ENCODE measurements around the gene LYPD8. TPM values are rescaled to one million over a fixed set of nuclear protein-coding genes. Genes with fewer than 3 reads are reported as not detected.

Gene LYPD8
- total RNA-seq, 1 experiment from 2014 or later, result not detected

DNA sequence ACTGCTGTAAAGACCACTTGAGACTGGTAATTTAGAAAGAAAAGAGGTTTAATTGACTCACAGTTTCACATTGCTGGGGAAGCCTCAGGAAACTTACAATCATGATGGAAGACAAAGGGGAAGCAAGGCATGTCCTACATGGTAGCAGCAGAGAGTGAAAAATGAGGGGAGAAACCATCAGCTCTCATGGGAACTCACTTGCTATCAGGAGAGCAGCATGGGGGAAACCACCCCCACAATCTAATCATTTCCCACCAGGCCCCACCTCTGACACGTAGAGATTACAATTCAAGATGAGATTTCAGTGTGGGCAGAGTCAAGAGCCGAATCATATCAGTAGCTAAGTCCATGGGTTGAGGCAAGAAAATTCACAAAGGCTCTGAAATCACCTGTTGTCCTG, 23.8 kb upstream of the LYPD8 start:
- ATAC-seq (no peak), DNase-seq (ENCODE audit: low read depth, low spot score) (no peak)
- in situ Hi-C loops (cut with HindIII; ENCODE audit: low pct_unique_long_range_greater_than_20kb, low sequenced_read_pairs), result no loop called here
- no peak overlapping the region for H3K4me3 ChIP-seq (ENCODE audit: low read depth in 2 of 2, low read length in 2 of 2)
- intact Hi-C loops (cut with micrococcal nuclease; ENCODE audit: unreplicated experiment), result no loop called here
- H3K4me1 ChIP-seq (ENCODE audit: control insufficient read depth, insufficient read depth, low read length), result no peaks in the 10 kb centered on the region
- ChIA-PET CTCF (no interaction called here), POLR2A (no interaction called here)
- H3K9me3 ChIP-seq (ENCODE audit: control insufficient read depth, insufficient read depth, low read depth, low read length), result no peaks in the 10 kb centered on the region
- no TSS peak for BruUV-seq (replicated peaks)
- TF ChIP-seq, protein P1, sequence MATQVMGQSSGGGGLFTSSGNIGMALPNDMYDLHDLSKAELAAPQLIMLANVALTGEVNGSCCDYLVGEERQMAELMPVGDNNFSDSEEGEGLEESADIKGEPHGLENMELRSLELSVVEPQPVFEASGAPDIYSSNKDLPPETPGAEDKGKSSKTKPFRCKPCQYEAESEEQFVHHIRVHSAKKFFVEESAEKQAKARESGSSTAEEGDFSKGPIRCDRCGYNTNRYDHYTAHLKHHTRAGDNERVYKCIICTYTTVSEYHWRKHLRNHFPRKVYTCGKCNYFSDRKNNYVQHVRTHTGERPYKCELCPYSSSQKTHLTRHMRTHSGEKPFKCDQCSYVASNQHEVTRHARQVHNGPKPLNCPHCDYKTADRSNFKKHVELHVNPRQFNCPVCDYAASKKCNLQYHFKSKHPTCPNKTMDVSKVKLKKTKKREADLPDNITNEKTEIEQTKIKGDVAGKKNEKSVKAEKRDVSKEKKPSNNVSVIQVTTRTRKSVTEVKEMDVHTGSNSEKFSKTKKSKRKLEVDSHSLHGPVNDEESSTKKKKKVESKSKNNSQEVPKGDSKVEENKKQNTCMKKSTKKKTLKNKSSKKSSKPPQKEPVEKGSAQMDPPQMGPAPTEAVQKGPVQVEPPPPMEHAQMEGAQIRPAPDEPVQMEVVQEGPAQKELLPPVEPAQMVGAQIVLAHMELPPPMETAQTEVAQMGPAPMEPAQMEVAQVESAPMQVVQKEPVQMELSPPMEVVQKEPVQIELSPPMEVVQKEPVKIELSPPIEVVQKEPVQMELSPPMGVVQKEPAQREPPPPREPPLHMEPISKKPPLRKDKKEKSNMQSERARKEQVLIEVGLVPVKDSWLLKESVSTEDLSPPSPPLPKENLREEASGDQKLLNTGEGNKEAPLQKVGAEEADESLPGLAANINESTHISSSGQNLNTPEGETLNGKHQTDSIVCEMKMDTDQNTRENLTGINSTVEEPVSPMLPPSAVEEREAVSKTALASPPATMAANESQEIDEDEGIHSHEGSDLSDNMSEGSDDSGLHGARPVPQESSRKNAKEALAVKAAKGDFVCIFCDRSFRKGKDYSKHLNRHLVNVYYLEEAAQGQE (IDR thresholded peaks at IDR 0.05; ENCODE audit: insufficient read depth in 1 of 2, low read depth in 2 of 2, low read length in 1 of 2), result no peak
- TF ChIP-seq SIN3A (IDR thresholded peaks at IDR 0.05; ENCODE audit: borderline replicate concordance, insufficient read depth, low read depth, low read length) (no peak), TCF7L2 (IDR thresholded peaks at IDR 0.05; ENCODE audit: low read depth, low read length) (no peak), POLR2AphosphoS5 (IDR thresholded peaks at IDR 0.05; ENCODE audit: low read depth, low read length) (no peak)
- TF ChIP-seq, protein P2, sequence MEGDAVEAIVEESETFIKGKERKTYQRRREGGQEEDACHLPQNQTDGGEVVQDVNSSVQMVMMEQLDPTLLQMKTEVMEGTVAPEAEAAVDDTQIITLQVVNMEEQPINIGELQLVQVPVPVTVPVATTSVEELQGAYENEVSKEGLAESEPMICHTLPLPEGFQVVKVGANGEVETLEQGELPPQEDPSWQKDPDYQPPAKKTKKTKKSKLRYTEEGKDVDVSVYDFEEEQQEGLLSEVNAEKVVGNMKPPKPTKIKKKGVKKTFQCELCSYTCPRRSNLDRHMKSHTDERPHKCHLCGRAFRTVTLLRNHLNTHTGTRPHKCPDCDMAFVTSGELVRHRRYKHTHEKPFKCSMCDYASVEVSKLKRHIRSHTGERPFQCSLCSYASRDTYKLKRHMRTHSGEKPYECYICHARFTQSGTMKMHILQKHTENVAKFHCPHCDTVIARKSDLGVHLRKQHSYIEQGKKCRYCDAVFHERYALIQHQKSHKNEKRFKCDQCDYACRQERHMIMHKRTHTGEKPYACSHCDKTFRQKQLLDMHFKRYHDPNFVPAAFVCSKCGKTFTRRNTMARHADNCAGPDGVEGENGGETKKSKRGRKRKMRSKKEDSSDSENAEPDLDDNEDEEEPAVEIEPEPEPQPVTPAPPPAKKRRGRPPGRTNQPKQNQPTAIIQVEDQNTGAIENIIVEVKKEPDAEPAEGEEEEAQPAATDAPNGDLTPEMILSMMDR (IDR thresholded peaks at IDR 0.05), result no peak
- H3K27ac ChIP-seq (ENCODE audit: low read length), result no peak overlapping the region
- H3K36me3 ChIP-seq (ENCODE audit: control insufficient read depth, insufficient read depth, low read length), result no peaks in the 10 kb centered on the region
- H3K27me3 ChIP-seq (ENCODE audit: control insufficient read depth, insufficient read depth, low read length), result no peaks in the 10 kb centered on the region

DNA sequence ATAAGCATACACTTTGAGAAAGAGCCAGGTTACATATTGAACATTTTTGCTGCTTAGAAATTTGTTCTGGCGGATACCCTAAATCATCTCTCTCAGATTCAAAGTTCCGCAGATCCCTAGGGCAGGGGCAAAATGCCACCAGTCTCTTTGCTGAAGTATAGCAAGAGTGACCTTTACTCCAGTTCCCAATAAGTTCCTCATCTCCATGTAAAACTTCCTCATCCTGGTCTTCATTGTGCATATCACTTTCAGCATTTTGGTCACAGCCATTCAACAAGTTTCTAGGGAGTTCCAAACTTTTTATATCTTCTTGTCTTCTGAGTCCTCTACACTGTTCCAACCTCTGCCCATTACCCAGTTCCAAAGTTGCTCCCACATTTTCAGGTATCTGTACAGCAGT, 23.3 kb upstream of the LYPD8 start:
- POLR2A ChIA-PET, result no interaction called here
- H3K36me3 ChIP-seq (ENCODE audit: control insufficient read depth, insufficient read depth, low read length), result no peaks in the 10 kb centered on the region
- in situ Hi-C loops (cut with HindIII; ENCODE audit: low pct_unique_long_range_greater_than_20kb, low sequenced_read_pairs), result no loop called here

More for the DNA sequence above, 23.3 kb upstream of the LYPD8 start:
- H3K4me1 ChIP-seq (ENCODE audit: control insufficient read depth, insufficient read depth, low read length), result no peaks in the 10 kb centered on the region
- CTCF ChIA-PET, result no interaction called here
- no peak for DNase-seq (ENCODE audit: low read depth, low spot score)
- no TSS peak for BruUV-seq (replicated peaks)
- H3K27ac ChIP-seq (ENCODE audit: low read length), result no peak overlapping the region
- intact Hi-C loops (cut with micrococcal nuclease; ENCODE audit: unreplicated experiment), result no loop called here
- no peaks in the 10 kb centered on the region for H3K27me3 ChIP-seq (ENCODE audit: control insufficient read depth, insufficient read depth, low read length)
- H3K9me3 ChIP-seq (ENCODE audit: control insufficient read depth, insufficient read depth, low read depth, low read length), result no peaks in the 10 kb centered on the region
- no peak for ATAC-seq
- no peak overlapping the region for H3K4me3 ChIP-seq (ENCODE audit: low read depth in 2 of 2, low read length in 2 of 2)
- TF ChIP-seq, protein P2 (IDR thresholded peaks at IDR 0.05), result no peak
- no peak for TF ChIP-seq TCF7L2 (IDR thresholded peaks at IDR 0.05; ENCODE audit: low read depth, low read length)
- TF ChIP-seq POLR2AphosphoS5 (IDR thresholded peaks at IDR 0.05; ENCODE audit: low read depth, low read length), result no peak
- TF ChIP-seq, protein P1 (IDR thresholded peaks at IDR 0.05; ENCODE audit: insufficient read depth in 1 of 2, low read depth in 2 of 2, low read length in 1 of 2), result no peak
- TF ChIP-seq SIN3A (IDR thresholded peaks at IDR 0.05; ENCODE audit: borderline replicate concordance, insufficient read depth, low read depth, low read length), result no peak

All from Panc1 (cell line).